ENCODE results near the gene ALOX12B.

- TF ChIP-seq, protein P1, sequence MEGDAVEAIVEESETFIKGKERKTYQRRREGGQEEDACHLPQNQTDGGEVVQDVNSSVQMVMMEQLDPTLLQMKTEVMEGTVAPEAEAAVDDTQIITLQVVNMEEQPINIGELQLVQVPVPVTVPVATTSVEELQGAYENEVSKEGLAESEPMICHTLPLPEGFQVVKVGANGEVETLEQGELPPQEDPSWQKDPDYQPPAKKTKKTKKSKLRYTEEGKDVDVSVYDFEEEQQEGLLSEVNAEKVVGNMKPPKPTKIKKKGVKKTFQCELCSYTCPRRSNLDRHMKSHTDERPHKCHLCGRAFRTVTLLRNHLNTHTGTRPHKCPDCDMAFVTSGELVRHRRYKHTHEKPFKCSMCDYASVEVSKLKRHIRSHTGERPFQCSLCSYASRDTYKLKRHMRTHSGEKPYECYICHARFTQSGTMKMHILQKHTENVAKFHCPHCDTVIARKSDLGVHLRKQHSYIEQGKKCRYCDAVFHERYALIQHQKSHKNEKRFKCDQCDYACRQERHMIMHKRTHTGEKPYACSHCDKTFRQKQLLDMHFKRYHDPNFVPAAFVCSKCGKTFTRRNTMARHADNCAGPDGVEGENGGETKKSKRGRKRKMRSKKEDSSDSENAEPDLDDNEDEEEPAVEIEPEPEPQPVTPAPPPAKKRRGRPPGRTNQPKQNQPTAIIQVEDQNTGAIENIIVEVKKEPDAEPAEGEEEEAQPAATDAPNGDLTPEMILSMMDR (IDR thresholded peaks at IDR 0.05) = no peak
- TF ChIP-seq SMC3 (IDR thresholded peaks at IDR 0.05; ENCODE audit: low read depth, low read length) = no peak
These were observed 17.4 kb upstream of the ALOX12B start for GRCh38 chr17:8104911-8105310.
